Natural killer cell (primary cell): ENCODE data around the gene DEFB129. TPM values are rescaled to one million over a fixed set of nuclear protein-coding genes. Genes with fewer than 3 reads are reported as not detected.
"Not testable (repeated sequence)": the region's sequence is repeated elsewhere in the genome, so short reads cannot be mapped to it uniquely, and the experiment has no call there.

Experiments used
- ATAC-seq, 3 donors: fragments of 150-1000 bp in 2 of 3; fragments of 200-7000 bp in 1 of 3; cut with Tn5 transposase; 1 replicate in 1 of 3; 2 replicates in 2 of 3; pipeline ENCODE4 v1.10.0; 2021; ENCODE audit warnings: mild to moderate bottlenecking in 2 of 3, moderate library complexity in 2 of 3
- DNase-seq, 2 donors: peaks; one replicate each; pipeline versions ENCODE4 v3.0.0 to v3.0.0-alpha.2; 2013 to 2021; ENCODE audit warnings: mixed read lengths in 1 of 2
- H3K27ac ChIP-seq: one replicate; pipeline ENCODE4 v1.5.1; 2013; ENCODE audit warnings: mild to moderate bottlenecking, low read length
- H3K27me3 ChIP-seq: one replicate; pipeline ENCODE4 v1.6.1; 2013; ENCODE audit warnings: low read length; ENCODE audit not compliant: control insufficient read depth, insufficient read depth
- H3K36me3 ChIP-seq: one replicate; pipeline ENCODE4 v1.6.1; 2013; ENCODE audit warnings: low read length; ENCODE audit not compliant: control insufficient read depth, insufficient read depth
- H3K4me1 ChIP-seq: one replicate; pipeline ENCODE4 v1.6.1; 2013; ENCODE audit warnings: low read length; ENCODE audit not compliant: control insufficient read depth, insufficient read depth
- H3K4me3 ChIP-seq: one replicate; pipeline ENCODE4 v1.5.1; 2013; ENCODE audit warnings: low read length
- H3K9me3 ChIP-seq: one replicate; pipeline ENCODE4 v1.6.1; 2013; ENCODE audit warnings: low read length; ENCODE audit not compliant: control insufficient read depth, insufficient read depth
- H3K27ac Mint-ChIP-seq, 2 donors: one replicate each; pipeline ENCODE4 v1.8.0; 2022; ENCODE audit warnings: mild to moderate bottlenecking in 2 of 2, mixed read lengths in 2 of 2, moderate library complexity in 1 of 2
- H3K27me3 Mint-ChIP-seq, 2 donors: one replicate each; pipeline ENCODE4 v1.8.0; 2022; ENCODE audit warnings: low read depth in 2 of 2, mixed read lengths in 2 of 2
- H3K36me3 Mint-ChIP-seq: one replicate; pipeline ENCODE4 v1.8.0; 2022; ENCODE audit warnings: mixed read lengths
- H3K4me1 Mint-ChIP-seq, 2 donors: one replicate each; pipeline ENCODE4 v1.8.0; 2022; ENCODE audit warnings: mixed read lengths in 2 of 2
- H3K4me3 Mint-ChIP-seq: one replicate; pipeline ENCODE4 v1.8.0; 2022; ENCODE audit warnings: mild to moderate bottlenecking, moderate library complexity, mixed read lengths
- H3K9me3 Mint-ChIP-seq, 2 donors: one replicate each; pipeline ENCODE4 v1.8.0; 2022; ENCODE audit warnings: mixed read lengths in 2 of 2
- CTCF ChIP-seq: fragments of 200-600 bp; IDR thresholded peaks from one replicate; pipeline ENCODE4 v1.8.0; 2022; ENCODE audit warnings: antibody characterized with exemption
- WGBS: methylation state at CpG from one replicate; pipeline ENCODE4 v1.1.7; 2013; ENCODE audit warnings: missing lambda C conversion rate; ENCODE audit not compliant: insufficient coverage; 5-methylcytosine and 5-hydroxymethylcytosine counted together
- intact Hi-C: fragments of 100-400 bp; cut with micrococcal nuclease; formaldehyde crosslinking; loops from one replicate; pipeline ENCODE4 v1.14.2; 2022
- total RNA-seq, 4 donors: library from RNA; stranded (reverse); fragments of 120-200 nt in 1 of 4; gene quantifications; one replicate each; pipeline versions ENCODE4 v1.2.3 to v1.2.4, GENCODE V29; 2013 to 2022

DEFB129 gene
- total RNA-seq, 3 donors from 2014 or later (not counting 1 experiment from before 2014, with no cell fraction given), result not detected

- Histone ChIP-seq H3K4me1 (no peaks in the 10 kb centered on the region), H3K27me3 (no peaks in the 10 kb centered on the region), H3K27ac (no peak overlapping the region), H3K36me3 (no peaks in the 10 kb centered on the region), H3K4me3 (no peak overlapping the region), H3K9me3 (no peaks in the 10 kb centered on the region)
- DNase-seq (no peak), ATAC-seq (no peak)
- no peak for TF ChIP-seq CTCF
- intact Hi-C loops, result no loop called here
- Mint-ChIP-seq H3K4me3 (no peak overlapping the region), H3K4me1 (peaks cover 9 to 10% of the 10 kb centered on the region in 2 donors), H3K27ac (no peak overlapping the region), H3K9me3 (no peaks in the 10 kb centered on the region), H3K36me3 (no peaks in the 10 kb centered on the region), H3K27me3 (no peaks in the 10 kb centered on the region)
- 0% methylated on average over 1 of the region's 2 CpGs for WGBS
These were observed 24.3 kb downstream of the DEFB129 start for GRCh38 chr20:251354-251753.

GRCh38 chr20:252801-253200, 25.7 kb downstream of the DEFB129 start:
- Mint-ChIP-seq H3K4me1 (peaks cover 9 to 10% of the 10 kb centered on the region in 2 donors), H3K9me3 (no peaks in the 10 kb centered on the region), H3K4me3 (no peak overlapping the region), H3K27me3 (peaks cover 3 to 7% of the 10 kb centered on the region in 2 donors), H3K36me3 (no peaks in the 10 kb centered on the region), H3K27ac (no peak overlapping the region)
- intact Hi-C loops, result no loop called here
- H3K9me3 ChIP-seq, result no peaks in the 10 kb centered on the region
- no peak overlapping the region for H3K27ac ChIP-seq
- no peak for ATAC-seq
- H3K4me1 ChIP-seq, result no peaks in the 10 kb centered on the region
- no peaks in the 10 kb centered on the region for H3K36me3 ChIP-seq
- no peak for TF ChIP-seq CTCF
- H3K4me3 ChIP-seq, result no peak overlapping the region
- DNase-seq, result no peak
- WGBS, result 79% methylated on average over 2 of the region's 2 CpGs
- no peaks in the 10 kb centered on the region for H3K27me3 ChIP-seq

GRCh38 chr20:253447-253846, 26.4 kb downstream of the DEFB129 start:
- H3K4me3 ChIP-seq, H3K4me3 Mint-ChIP-seq, DNase-seq, H3K27ac ChIP-seq, H3K36me3 Mint-ChIP-seq, H3K27me3 ChIP-seq, H3K9me3 Mint-ChIP-seq, H3K27ac Mint-ChIP-seq, H3K4me1 ChIP-seq, ATAC-seq, H3K36me3 ChIP-seq, H3K4me1 Mint-ChIP-seq, H3K9me3 ChIP-seq, intact Hi-C loops: not testable (repeated sequence)
- 54% methylated on average over 5 of the region's 6 CpGs for WGBS
- peaks cover 7 to 13% of the 10 kb centered on the region in 2 donors for H3K27me3 Mint-ChIP-seq

- Histone ChIP-seq H3K9me3 (no peaks in the 10 kb centered on the region), H3K4me3 (no peak within 1 kb of the TSS), H3K27ac (no peak within 1 kb of the TSS), H3K27me3 (no peaks in the 10 kb centered on the region), H3K36me3 (no peaks in the 10 kb centered on the region), H3K4me1 (no peaks in the 10 kb centered on the region)
- no peak within 1 kb of the TSS for H3K27ac Mint-ChIP-seq
- H3K36me3 Mint-ChIP-seq, result no peaks in the 10 kb centered on the region
- no peaks in the 10 kb centered on the region for H3K4me1 Mint-ChIP-seq
- no peak for TF ChIP-seq CTCF
- no peaks in the 10 kb centered on the region for H3K9me3 Mint-ChIP-seq
- intact Hi-C loops, result no loop called here
- peaks cover 11 to 22% of the 10 kb centered on the region in 2 donors for H3K27me3 Mint-ChIP-seq
- WGBS, result 89% methylated on average over 7 of the region's 7 CpGs
- ATAC-seq, result no peak
- no peak for DNase-seq
- no peak within 1 kb of the TSS for H3K4me3 Mint-ChIP-seq
These were observed 30.4 kb downstream of the DEFB129 start, which contains the start of gene DEFB132 for GRCh38 chr20:257419-257818. DEFB132 (plus strand) TSS chr20:257724; CDS start chr20:257779, 55 bp downstream.
